ENCODE results near the gene CCDC97.
A peak's percentile ranks its signal among the peaks of the same experiment; 100 is the strongest.
"Not testable (repeated sequence)": the region's sequence is repeated elsewhere in the genome, so short reads cannot be mapped to it uniquely, and the experiment has no call there.

The CCDC97 gene

DNA sequence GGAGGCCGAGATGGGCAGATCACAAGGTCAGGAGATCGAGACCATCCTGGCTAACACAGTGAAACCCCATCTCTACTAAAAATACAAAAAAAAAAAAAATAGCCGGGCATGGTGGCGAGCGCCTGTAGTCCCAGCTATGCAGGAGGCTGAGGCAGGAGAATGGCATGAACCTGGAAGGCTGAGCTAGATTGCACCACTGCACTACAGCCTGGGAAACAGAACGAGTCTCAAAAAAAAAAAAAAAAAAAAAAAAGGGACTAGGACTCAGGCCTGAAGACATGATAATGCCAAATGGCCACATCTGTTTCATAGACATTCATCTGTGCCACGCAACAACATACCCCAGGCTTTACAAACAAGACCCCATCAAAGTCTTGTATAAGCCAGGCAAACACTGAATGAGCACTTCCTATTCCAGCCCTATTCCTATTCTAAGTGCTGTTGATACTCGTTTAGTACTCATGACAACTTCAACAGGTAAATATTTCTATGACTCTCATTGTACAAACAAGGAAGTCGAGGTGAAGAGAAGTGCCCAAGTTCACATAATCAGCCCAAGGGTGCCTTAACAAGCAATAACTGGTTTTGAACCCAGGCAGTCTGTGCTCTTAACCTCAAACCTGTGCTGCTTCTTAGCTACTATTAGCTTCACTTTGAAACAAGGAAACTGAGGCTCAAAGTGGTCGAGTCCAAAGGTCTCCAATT lies 52.3 kb downstream of the CCDC97 start:
- no peak for DNase-seq (ENCODE audit: low read depth in 2 of 3, low spot score in 1 of 3)

DNA sequence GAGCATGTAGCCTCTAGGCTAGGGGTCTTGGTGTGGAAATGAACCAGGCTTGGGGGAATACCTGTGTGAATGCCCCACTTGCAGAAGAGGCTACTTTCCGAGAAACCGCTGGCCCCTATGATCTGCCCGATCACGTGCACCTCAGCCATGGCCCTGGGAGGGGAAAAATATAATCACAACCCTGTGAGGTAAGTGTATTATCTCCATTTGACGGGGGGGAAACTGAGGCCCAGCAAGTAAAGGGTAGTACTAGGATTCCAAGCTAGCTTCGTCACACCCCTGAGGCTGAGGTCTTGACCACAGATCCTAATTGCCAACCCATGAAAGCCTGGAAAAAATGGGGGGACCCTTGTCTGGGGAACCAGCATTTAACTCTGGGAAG lies 53.4 kb downstream of the CCDC97 start:
- no peak for DNase-seq (ENCODE audit: low read depth in 2 of 3, low spot score in 1 of 3)

- peak; percentile 96 to 98 (median 96) for DNase-seq (ENCODE audit: low read depth in 2 of 3, low spot score in 1 of 3)
These were observed 54.0 kb downstream of the CCDC97 start, which contains the start of gene B9D2 for GRCh38 chr19:41363753-41364523. TSS of gene B9D2 (minus strand) at chr19:41364149. CDS start at chr19:41363519, 630 bp downstream.

DNA sequence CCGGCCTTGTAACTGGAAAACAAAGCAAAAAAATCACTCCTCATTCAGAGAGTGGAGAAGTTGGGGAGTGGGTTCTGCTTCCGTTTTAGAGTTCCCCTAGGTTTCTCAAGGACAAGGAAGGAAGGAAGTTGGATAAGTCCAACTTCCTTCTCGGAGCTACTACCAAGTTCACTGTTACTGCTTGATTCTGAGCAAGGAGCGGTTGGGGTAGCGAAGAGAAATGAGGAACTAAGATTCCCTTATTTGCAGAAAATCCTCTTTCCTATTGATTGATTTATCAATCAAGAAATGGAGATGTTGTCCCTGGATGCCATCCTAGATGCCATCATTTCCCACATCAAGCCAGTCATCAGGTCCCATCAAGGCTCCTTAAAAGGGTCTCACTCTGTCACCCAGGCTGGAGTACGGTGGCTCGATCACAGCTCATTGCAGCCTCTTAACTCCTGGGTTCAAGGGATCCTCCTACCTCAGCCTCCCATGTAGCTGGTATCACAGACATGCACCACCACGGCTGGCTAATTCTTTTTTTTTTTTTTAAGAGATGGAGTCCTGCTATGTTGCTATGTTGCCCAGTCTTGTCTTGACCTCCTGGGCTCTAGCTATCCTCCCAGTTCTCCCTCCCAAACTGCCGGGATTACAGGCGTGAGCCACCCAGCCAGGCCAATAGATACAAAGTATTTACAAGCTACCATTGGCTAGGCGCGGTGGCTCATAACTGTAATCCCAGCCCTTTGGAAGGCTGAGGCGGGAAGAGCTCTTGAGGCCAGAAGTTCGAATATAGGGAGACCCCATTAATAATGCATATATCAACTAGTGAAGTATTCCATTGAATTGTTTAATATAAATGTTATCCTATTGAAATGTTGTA lies 54.8 kb downstream of the CCDC97 start:
- no peak for DNase-seq (ENCODE audit: low read depth in 2 of 3, low spot score in 1 of 3)

DNA sequence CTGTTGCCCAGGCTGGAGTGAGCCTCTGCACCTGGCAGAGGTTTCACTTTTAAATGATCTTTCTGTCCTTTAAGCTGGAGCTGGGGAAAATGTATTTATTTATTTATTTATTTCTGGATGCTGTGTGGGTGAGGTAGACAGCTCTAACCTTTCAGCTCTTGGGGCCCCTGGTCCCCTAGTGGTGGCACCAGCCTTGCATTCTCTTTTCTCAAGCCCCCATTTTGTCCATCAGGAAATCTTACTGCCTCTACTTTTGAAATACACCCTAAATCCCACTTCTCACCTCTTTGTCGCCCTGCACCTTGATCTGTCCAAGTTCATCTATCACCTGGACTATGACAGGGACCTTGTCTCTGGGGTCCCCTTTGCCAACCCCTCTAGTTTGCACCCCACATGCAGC lies 56.1 kb downstream of the CCDC97 start:
- no peak for DNase-seq (ENCODE audit: low read depth in 2 of 3, low spot score in 1 of 3)

DNA sequence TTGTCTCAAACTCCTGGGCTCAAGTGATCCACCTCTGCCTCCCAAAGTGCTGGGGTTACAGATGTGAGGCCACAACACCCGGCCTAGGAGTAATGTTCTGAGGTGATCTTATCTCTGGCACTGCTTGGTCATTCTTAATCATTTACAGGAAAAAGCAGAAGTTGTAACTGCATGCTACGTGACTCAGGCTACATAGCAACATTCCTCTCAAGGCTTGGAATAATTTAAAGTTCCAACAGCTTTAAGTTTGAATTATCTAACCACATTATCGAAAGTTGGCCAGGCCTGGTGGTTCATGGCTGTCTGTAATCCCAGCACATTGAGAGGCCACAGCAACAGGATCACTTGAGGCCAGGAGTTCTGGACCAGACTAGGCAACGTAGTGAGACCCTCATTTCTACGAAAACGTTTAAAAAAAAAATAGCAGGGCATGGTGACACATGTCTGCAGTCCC lies 57.9 kb downstream of the CCDC97 start:
- DNase-seq (ENCODE audit: low read depth in 2 of 3, low spot score in 1 of 3) = no peak

DNA sequence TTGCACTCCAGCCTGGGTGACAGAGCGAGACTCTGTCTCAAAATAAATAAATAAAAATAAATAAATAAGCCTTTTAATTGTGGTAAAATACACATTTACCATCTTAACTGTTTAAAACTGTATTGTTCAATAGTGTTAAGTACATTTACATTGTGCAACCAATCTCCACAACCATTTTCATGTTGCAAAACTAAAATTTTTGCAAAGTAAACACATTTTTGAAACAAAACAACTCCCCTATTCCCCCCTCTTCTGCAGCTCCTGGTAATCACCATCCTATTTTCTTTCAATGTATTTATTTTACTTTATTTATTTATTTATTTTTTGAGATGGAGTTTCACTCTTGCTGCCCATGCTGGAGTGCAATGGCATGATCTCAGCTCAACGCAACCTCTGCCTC lies 59.8 kb downstream of the CCDC97 start:
- no peak for DNase-seq (ENCODE audit: low read depth in 2 of 3, low spot score in 1 of 3)

DNA sequence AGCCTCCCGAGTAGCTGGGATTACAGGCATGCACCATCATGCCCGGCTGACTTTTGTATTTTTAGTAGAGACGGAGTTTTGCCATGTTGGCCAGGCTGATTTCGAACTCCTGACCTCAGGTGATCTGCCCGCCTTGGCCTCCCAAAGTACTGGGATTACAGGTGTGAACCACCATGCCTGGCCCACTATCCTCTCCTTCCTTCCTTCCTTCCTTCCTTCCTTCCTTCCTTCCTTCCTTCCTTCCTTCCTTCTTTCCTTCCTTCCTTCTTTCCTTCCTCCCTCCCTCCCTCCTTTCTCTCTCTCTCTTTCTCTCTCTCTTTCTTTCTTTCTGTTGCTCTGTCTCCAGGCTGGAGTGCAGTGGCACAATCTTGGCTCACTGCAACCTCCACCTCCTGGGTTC lies 61.1 kb downstream of the CCDC97 start:
- not testable (repeated sequence) for DNase-seq (ENCODE audit: low read depth in 2 of 3, low spot score in 1 of 3)

DNA sequence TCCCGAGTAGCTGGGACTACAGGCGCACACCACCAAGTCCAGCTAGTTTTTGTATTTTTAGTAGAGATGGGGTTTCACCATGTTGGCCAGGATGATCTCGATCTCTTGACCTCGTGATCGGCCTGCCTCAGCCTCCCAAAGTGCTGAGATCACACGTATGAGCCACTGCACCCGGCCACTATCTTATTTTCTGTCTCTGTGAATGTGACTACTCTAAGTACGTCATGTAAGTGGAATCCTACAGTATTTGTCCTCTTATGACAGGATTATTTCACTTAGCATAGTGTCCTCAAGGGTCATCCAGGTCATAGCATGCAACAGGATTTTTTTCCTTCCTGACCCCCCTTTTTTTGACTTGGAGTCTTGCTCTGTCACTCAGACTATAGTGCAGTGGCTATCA lies 61.6 kb downstream of the CCDC97 start:
- DNase-seq (ENCODE audit: low read depth in 2 of 3, low spot score in 1 of 3) = no peak

- DNase-seq (ENCODE audit: low read depth in 2 of 3, low spot score in 1 of 3) = no peak
These were observed 62.5 kb downstream of the CCDC97 start for GRCh38 chr19:41372501-41372900.

- DNase-seq (ENCODE audit: low read depth in 2 of 3, low spot score in 1 of 3) = no peak
These were observed 64.0 kb downstream of the CCDC97 start for GRCh38 chr19:41373993-41374392.
